BJ (cell line): ENCODE results near the gene IL23A. TPM values are rescaled to one million over a fixed set of nuclear protein-coding genes. Genes with fewer than 3 reads are reported as not detected.
A peak's percentile ranks its signal among the peaks of the same experiment; 100 is the strongest.

ENCODE experiments used
- CTCF ChIA-PET: fragments of 350-600 bp; formaldehyde crosslinking; extraction: SDS; loops from one replicate; lab custom pipeline; 2021; ENCODE audit warnings: antibody characterized with exemption, inconsistent platforms; lab: Yijun Ruan, JAX
- POLR2A ChIA-PET: fragments of 300-600 bp; sonication (Branson Sonifier 250); formaldehyde crosslinking; extraction: SDS; loops from one replicate; lab custom pipeline; 2021; ENCODE audit warnings: antibody characterized with exemption; lab: Charles Lee
- DNase-seq: peaks from one replicate; pipeline ENCODE4 v3.0.0-alpha.2; 2011; ENCODE audit warnings: low read depth
- H3K27me3 ChIP-seq: 2 replicates; pipeline ENCODE4 v1.6.0; 2011; ENCODE audit warnings: low read length; ENCODE audit not compliant: control insufficient read depth, insufficient read depth
- H3K36me3 ChIP-seq: 2 replicates; pipeline ENCODE4 v1.5.1; 2011; ENCODE audit warnings: low read length; ENCODE audit not compliant: control insufficient read depth, insufficient read depth
- H3K4me3 ChIP-seq: 2 replicates; pipeline ENCODE4 v1.5.1; 2011; ENCODE audit warnings: low read depth, mild to moderate bottlenecking, control low read depth, low read length
- polyA plus RNA-seq: library from polyadenylated mRNA; depleted of rRNA; stranded (reverse); fragments of >200 nt; gene quantifications from 2 replicates; pipeline ENCODE4 v1.2.3, GENCODE V29; 2011
- TF ChIP-seq, protein P1 (sequence below): IDR thresholded peaks from 2 replicates; pipeline ENCODE4 v1.5.1; 2011; ENCODE audit warnings: low read depth, mild to moderate bottlenecking, control low read depth, inconsistent platforms, low read length, moderate library complexity; ENCODE audit not compliant: insufficient read depth

The IL23A gene
- polyA plus RNA-seq, 1 experiment, result 0.12 TPM

GRCh38 chr12:56350662-56351061, 12.0 kb downstream of the IL23A start:
- Histone ChIP-seq H3K27me3 (no peaks in the 10 kb centered on the region), H3K4me3 (no peak overlapping the region), H3K36me3 (peaks cover 64% of the 10 kb centered on the region)
- ChIA-PET POLR2A (no interaction called here), CTCF (interaction anchor here (1.1 to 1.6 kb wide), 3 partner anchors 9 to 113 kb away, joined by 3 to 5 read pairs (median 4); partner anchors contain the start of gene STAT2)
- TF ChIP-seq, protein P1, sequence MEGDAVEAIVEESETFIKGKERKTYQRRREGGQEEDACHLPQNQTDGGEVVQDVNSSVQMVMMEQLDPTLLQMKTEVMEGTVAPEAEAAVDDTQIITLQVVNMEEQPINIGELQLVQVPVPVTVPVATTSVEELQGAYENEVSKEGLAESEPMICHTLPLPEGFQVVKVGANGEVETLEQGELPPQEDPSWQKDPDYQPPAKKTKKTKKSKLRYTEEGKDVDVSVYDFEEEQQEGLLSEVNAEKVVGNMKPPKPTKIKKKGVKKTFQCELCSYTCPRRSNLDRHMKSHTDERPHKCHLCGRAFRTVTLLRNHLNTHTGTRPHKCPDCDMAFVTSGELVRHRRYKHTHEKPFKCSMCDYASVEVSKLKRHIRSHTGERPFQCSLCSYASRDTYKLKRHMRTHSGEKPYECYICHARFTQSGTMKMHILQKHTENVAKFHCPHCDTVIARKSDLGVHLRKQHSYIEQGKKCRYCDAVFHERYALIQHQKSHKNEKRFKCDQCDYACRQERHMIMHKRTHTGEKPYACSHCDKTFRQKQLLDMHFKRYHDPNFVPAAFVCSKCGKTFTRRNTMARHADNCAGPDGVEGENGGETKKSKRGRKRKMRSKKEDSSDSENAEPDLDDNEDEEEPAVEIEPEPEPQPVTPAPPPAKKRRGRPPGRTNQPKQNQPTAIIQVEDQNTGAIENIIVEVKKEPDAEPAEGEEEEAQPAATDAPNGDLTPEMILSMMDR, result no peak
- no peak for DNase-seq

DNA sequence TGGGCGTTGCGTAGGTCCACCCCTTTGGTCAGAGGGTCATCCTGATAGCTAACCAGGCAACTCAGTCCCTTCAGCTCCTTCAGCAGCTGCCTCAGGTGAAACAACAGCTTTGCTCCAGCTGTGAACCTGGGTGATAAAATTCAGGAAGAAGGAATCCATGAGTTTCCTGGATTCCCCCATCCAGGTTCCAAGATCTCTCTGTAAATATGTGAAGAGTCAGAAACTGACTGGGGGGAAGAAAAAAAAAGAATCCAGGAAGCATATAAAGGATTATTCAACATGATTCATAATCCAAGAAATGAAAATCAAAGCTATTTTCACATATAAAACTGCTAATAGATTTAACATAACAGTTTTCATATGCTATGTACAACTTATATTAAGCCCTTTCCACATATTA, 12.6 kb downstream of the IL23A start:
- TF ChIP-seq, protein P1, result no peak
- ChIA-PET CTCF (interaction anchor here (1.0 to 1.1 kb wide), 2 partner anchors 9 kb away, joined by 3 read pairs; partner anchors contain the start of gene STAT2), POLR2A (no interaction called here)
- Histone ChIP-seq H3K4me3 (no peak overlapping the region), H3K27me3 (no peaks in the 10 kb centered on the region), H3K36me3 (peaks cover 65% of the 10 kb centered on the region)
- no peak for DNase-seq

- TF ChIP-seq, protein P1, result no peak
- DNase-seq, result peak; percentile 74
- Histone ChIP-seq H3K36me3 (peaks cover 22% of the 10 kb centered on the region), H3K4me3 (peak overlapping the region; percentile 58), H3K27me3 (no peaks in the 10 kb centered on the region)
- CTCF ChIA-PET, result interaction anchor here (0.7 to 2.1 kb wide), 5 partner anchors 10 to 167 kb away, joined by 3 to 10 read pairs (median 3); partner anchors contain the start of gene PAN2
- POLR2A ChIA-PET, result interaction anchor here (0.5 to 0.9 kb wide), 3 partner anchors 10 to 162 kb away, joined by 3 read pairs; no protein-coding TSS in a partner anchor
Measured at GRCh38 chr12:56358836-56359532, 20.3 kb downstream of the IL23A start.

GRCh38 chr12:56359851-56360767, 21.4 kb downstream of the IL23A start, which contains the start of gene STAT2:
Gene STAT2 (minus strand): TSS chr12:56360107. CDS start chr12:56356571, 3,536 bp downstream.
- H3K27me3 ChIP-seq, result no peaks in the 10 kb centered on the region
- H3K36me3 ChIP-seq, result peaks cover 11% of the 10 kb centered on the region
- DNase-seq, result peak; percentile 100
- ChIA-PET CTCF (interaction anchor here (0.7 to 4.1 kb wide), 6 partner anchors 9 to 168 kb away, joined by 3 to 22 read pairs (median 6); partner anchors contain the start of gene PAN2), POLR2A (interaction anchor here (0.5 to 1.0 kb wide), 5 partner anchors 11 to 237 kb away, joined by 3 to 9 read pairs (median 3); no protein-coding TSS in a partner anchor)
- H3K4me3 ChIP-seq, result peak within 1 kb of the TSS; percentile 67
- TF ChIP-seq, protein P1, result no peak
